Mesenchymal stem cell (in vitro differentiated cells and primary cell): Measurements from ENCODE around the gene GFRAL.
"Not testable (repeated sequence)": the region's sequence is repeated elsewhere in the genome, so short reads cannot be mapped to it uniquely, and the experiment has no call there.

Experiments
- DNase-seq: peaks from one replicate; pipeline ENCODE4 v3.0.0-alpha.2; 2013
- H2AFZ ChIP-seq: one replicate; pipeline ENCODE4 v1.6.1; 2013; ENCODE audit warnings: low read depth, mild to moderate bottlenecking, control low read depth, inconsistent platforms, low read length, moderate library complexity
- H2AK5ac ChIP-seq: 2 replicates; pipeline ENCODE4 v1.6.1; 2013; ENCODE audit warnings: low read length, moderate library complexity, mild to moderate bottlenecking, inconsistent platforms; ENCODE audit not compliant: severe bottlenecking
- H2BK120ac ChIP-seq: one replicate; pipeline ENCODE4 v1.6.1; 2013; ENCODE audit warnings: low read depth, mild to moderate bottlenecking, inconsistent platforms, low read length, moderate library complexity
- H2BK12ac ChIP-seq, 2 experiments: one replicate each; pipeline ENCODE4 v1.6.1; 2013; ENCODE audit warnings: inconsistent platforms in 2 of 2, low read length in 2 of 2, mild to moderate bottlenecking in 2 of 2, moderate library complexity in 2 of 2, control low read depth in 1 of 2
- H2BK15ac ChIP-seq: one replicate; pipeline ENCODE4 v1.6.1; 2013; ENCODE audit warnings: mild to moderate bottlenecking, low read depth, inconsistent platforms; ENCODE audit not compliant: poor library complexity, severe bottlenecking
- H2BK5ac ChIP-seq: 2 replicates; pipeline ENCODE4 v1.6.1; 2013; ENCODE audit warnings: low read depth, mild to moderate bottlenecking, low read length, control low read depth, inconsistent platforms; ENCODE audit not compliant: poor library complexity, severe bottlenecking
- H3K14ac ChIP-seq, 2 experiments: one replicate each; pipeline ENCODE4 v1.6.1; 2013; ENCODE audit warnings: inconsistent platforms in 2 of 2, low read length in 2 of 2, control low read depth in 1 of 2, mild to moderate bottlenecking in 1 of 2, moderate library complexity in 1 of 2
- H3K18ac ChIP-seq, 2 experiments: one replicate each; pipeline ENCODE4 v1.6.1; 2013; ENCODE audit warnings: inconsistent platforms in 2 of 2, low read length in 2 of 2, control low read depth in 1 of 2, low read depth in 1 of 2, mild to moderate bottlenecking in 1 of 2
- H3K23ac ChIP-seq, 2 experiments: one replicate each; pipeline ENCODE4 v1.6.1; 2013; ENCODE audit warnings: inconsistent platforms in 2 of 2, low read length in 2 of 2, mild to moderate bottlenecking in 2 of 2, moderate library complexity in 2 of 2, control low read depth in 1 of 2
- H3K27ac ChIP-seq: 2 replicates; pipeline ENCODE4 v1.5.1; 2013; ENCODE audit warnings: mild to moderate bottlenecking, moderate library complexity, low read length, control low read depth, inconsistent platforms; ENCODE audit not compliant: poor library complexity, severe bottlenecking
- H3K27me3 ChIP-seq, 2 experiments: 2 replicates each; pipeline versions ENCODE4 v1.6.1 to v1.7.0; 2013; ENCODE audit warnings: low read length in 2 of 2, mild to moderate bottlenecking in 2 of 2, moderate library complexity in 2 of 2, control low read depth in 1 of 2, inconsistent platforms in 1 of 2; ENCODE audit not compliant: control insufficient read depth in 1 of 2, insufficient read depth in 1 of 2
- H3K36me3 ChIP-seq, 2 experiments: 2 replicates each; pipeline versions ENCODE4 v1.6.1 to v1.7.0; 2013; ENCODE audit warnings: low read length in 2 of 2, control low read depth in 1 of 2, inconsistent platforms in 1 of 2, low read depth in 1 of 2, mild to moderate bottlenecking in 1 of 2; ENCODE audit not compliant: insufficient read depth in 2 of 2, control insufficient read depth in 1 of 2
- H3K4ac ChIP-seq, 2 experiments: one replicate each; pipeline ENCODE4 v1.6.1; 2013; ENCODE audit warnings: inconsistent platforms in 2 of 2, low read length in 2 of 2, mild to moderate bottlenecking in 2 of 2, moderate library complexity in 2 of 2, control low read depth in 1 of 2, low read depth in 1 of 2
- H3K4me1 ChIP-seq: 2 replicates; pipeline ENCODE4 v1.6.1; 2013; ENCODE audit warnings: low read depth, low read length, control low read depth; ENCODE audit not compliant: control insufficient read depth, insufficient read depth
- H3K4me2 ChIP-seq: 2 replicates; pipeline ENCODE4 v1.6.1; 2013; ENCODE audit warnings: low read length, mild to moderate bottlenecking, inconsistent platforms; ENCODE audit not compliant: poor library complexity, severe bottlenecking
- H3K4me3 ChIP-seq, 2 experiments: 2 replicates each; pipeline versions ENCODE4 v1.5.1 to v1.7.0; 2013; ENCODE audit warnings: low read length in 2 of 2, mild to moderate bottlenecking in 2 of 2, control low read depth in 1 of 2, low read depth in 1 of 2; ENCODE audit not compliant: insufficient read depth in 1 of 2
- H3K79me1 ChIP-seq: replicated peaks from 2 replicates; pipeline ENCODE4 v1.6.1; 2013; ENCODE audit warnings: mild to moderate bottlenecking, control low read depth, low read length, inconsistent platforms; ENCODE audit not compliant: poor library complexity, severe bottlenecking
- H3K9ac ChIP-seq: 2 replicates; pipeline ENCODE4 v1.7.0; 2013; ENCODE audit warnings: mild to moderate bottlenecking, low read length, moderate library complexity
- H3K9me3 ChIP-seq: 2 replicates; pipeline ENCODE4 v1.7.0; 2013; ENCODE audit warnings: mild to moderate bottlenecking, low read length; ENCODE audit not compliant: control insufficient read depth
- H4K8ac ChIP-seq: one replicate; pipeline ENCODE4 v1.6.1; 2013; ENCODE audit warnings: inconsistent platforms, mild to moderate bottlenecking, low read length, moderate library complexity
- H4K91ac ChIP-seq: one replicate; pipeline ENCODE4 v1.6.1; 2013; ENCODE audit warnings: mild to moderate bottlenecking, low read length, inconsistent platforms
- WGBS: methylation state at CpG from one replicate; pipeline ENCODE4 v1.1.7; 2013; ENCODE audit warnings: mixed read lengths; 5-methylcytosine and 5-hydroxymethylcytosine counted together

The GFRAL gene

GRCh38 chr6:55286824-55287223 lies 40.4 kb upstream of the GFRAL start:
- no peak overlapping the region for H2BK120ac ChIP-seq
- H2BK5ac ChIP-seq = no peak overlapping the region
- H4K91ac ChIP-seq = no peak overlapping the region
- no peak overlapping the region for H3K4me2 ChIP-seq
- H3K4ac ChIP-seq = no peak overlapping the region
- no peak overlapping the region for H3K9ac ChIP-seq
- H3K4me1 ChIP-seq = no peaks in the 10 kb centered on the region
- 91% methylated on average over 2 of the region's 2 CpGs for WGBS
- no peak overlapping the region for H2BK12ac ChIP-seq
- H3K4me3 ChIP-seq = no peak overlapping the region
- no peaks in the 10 kb centered on the region for H3K79me1 ChIP-seq
- no peak overlapping the region for H2AFZ ChIP-seq
- no peak overlapping the region for H2AK5ac ChIP-seq
- H3K23ac ChIP-seq = no peak overlapping the region
- H4K8ac ChIP-seq = no peak overlapping the region
- H2BK15ac ChIP-seq = no peak overlapping the region
- H3K9me3 ChIP-seq = no peaks in the 10 kb centered on the region
- no peak overlapping the region for H3K14ac ChIP-seq
- H3K27ac ChIP-seq = no peak overlapping the region
- H3K18ac ChIP-seq = no peak overlapping the region
- no peak for DNase-seq
- no peaks in the 10 kb centered on the region for H3K27me3 ChIP-seq
- no peaks in the 10 kb centered on the region for H3K36me3 ChIP-seq

- no peak overlapping the region for H4K91ac ChIP-seq
- no peak overlapping the region for H2BK120ac ChIP-seq
- no peak overlapping the region for H3K4me2 ChIP-seq
- no peak overlapping the region for H3K27ac ChIP-seq
- no peaks in the 10 kb centered on the region for H3K27me3 ChIP-seq
- H2BK12ac ChIP-seq = no peak overlapping the region
- no peak overlapping the region for H3K4ac ChIP-seq
- no peaks in the 10 kb centered on the region for H3K4me1 ChIP-seq
- DNase-seq = no peak
- H2BK5ac ChIP-seq = no peak overlapping the region
- 94% methylated on average over 2 of the region's 2 CpGs for WGBS
- no peak overlapping the region for H2AK5ac ChIP-seq
- no peaks in the 10 kb centered on the region for H3K36me3 ChIP-seq
- H3K23ac ChIP-seq = no peak overlapping the region
- no peaks in the 10 kb centered on the region for H3K9me3 ChIP-seq
- H2AFZ ChIP-seq = no peak overlapping the region
- no peak overlapping the region for H3K9ac ChIP-seq
- H3K14ac ChIP-seq = no peak overlapping the region
- H4K8ac ChIP-seq = no peak overlapping the region
- H3K4me3 ChIP-seq = no peak overlapping the region
- no peak overlapping the region for H3K18ac ChIP-seq
- no peak overlapping the region for H2BK15ac ChIP-seq
- H3K79me1 ChIP-seq = no peaks in the 10 kb centered on the region
Observed at GRCh38 chr6:55290736-55291135, 36.5 kb upstream of the GFRAL start.

- H3K9ac ChIP-seq = no peak overlapping the region
- H4K91ac ChIP-seq = no peak overlapping the region
- H3K4me3 ChIP-seq = no peak overlapping the region
- no peaks in the 10 kb centered on the region for H3K4me1 ChIP-seq
- H3K9me3 ChIP-seq = no peaks in the 10 kb centered on the region
- no peaks in the 10 kb centered on the region for H3K27me3 ChIP-seq
- H4K8ac ChIP-seq = no peak overlapping the region
- H3K23ac ChIP-seq = no peak overlapping the region
- H2BK15ac ChIP-seq = no peak overlapping the region
- H2BK120ac ChIP-seq = no peak overlapping the region
- no peak overlapping the region for H2BK5ac ChIP-seq
- peak; percentile 25 for DNase-seq
- H3K4ac ChIP-seq = no peak overlapping the region
- H2AFZ ChIP-seq = no peak overlapping the region
- H2AK5ac ChIP-seq = no peak overlapping the region
- no peak overlapping the region for H3K27ac ChIP-seq
- H3K4me2 ChIP-seq = no peak overlapping the region
- H3K79me1 ChIP-seq = no peaks in the 10 kb centered on the region
- H3K36me3 ChIP-seq = no peaks in the 10 kb centered on the region
- WGBS = 51% methylated on average over 2 of the region's 2 CpGs
- H3K18ac ChIP-seq = no peak overlapping the region
- no peak overlapping the region for H3K14ac ChIP-seq
- H2BK12ac ChIP-seq = no peak overlapping the region
Observed at GRCh38 chr6:55293116-55293515, 34.2 kb upstream of the GFRAL start.

- not testable (repeated sequence) for H3K4me3 ChIP-seq, H2BK12ac ChIP-seq, H3K36me3 ChIP-seq, H4K91ac ChIP-seq, H3K4ac ChIP-seq, H3K9me3 ChIP-seq, H2BK120ac ChIP-seq, H2BK5ac ChIP-seq, H2AK5ac ChIP-seq, H4K8ac ChIP-seq, H3K14ac ChIP-seq, H3K4me2 ChIP-seq, H3K23ac ChIP-seq, H3K18ac ChIP-seq, H3K27ac ChIP-seq, H2AFZ ChIP-seq, DNase-seq, H2BK15ac ChIP-seq, H3K27me3 ChIP-seq, H3K79me1 ChIP-seq, H3K9ac ChIP-seq, H3K4me1 ChIP-seq
- WGBS = 94% methylated on average over 2 of the region's 3 CpGs
Observed at GRCh38 chr6:55297214-55297613, 30.1 kb upstream of the GFRAL start.
